IMR-90 (cell line): Measurements from ENCODE around the gene ESR2. TPM values are rescaled to one million over a fixed set of nuclear protein-coding genes. Genes with fewer than 3 reads are reported as not detected.

Source experiments
- ATAC-seq: fragments of 200-7000 bp; cut with Tn5 transposase; 2 replicates; pipeline ENCODE4 v1.9.1; 2020; ENCODE audit warnings: low read depth, mild to moderate bottlenecking, moderate library complexity
- BruUV-seq: library from RNA; stranded (reverse); fragments of 400-500 nt; replicated peaks from 2 replicates; lab custom pipeline; 2021; lab: Mats Ljungman, UMichigan
- CTCF ChIA-PET: fragments of 300-600 bp; formaldehyde crosslinking; extraction: SDS; loops from one replicate; lab custom pipeline; 2021; ENCODE audit warnings: antibody characterized with exemption; lab: Yijun Ruan, JAX
- POLR2A ChIA-PET: fragments of 300-600 bp; sonication (Branson Sonifier 250); formaldehyde crosslinking; loops from one replicate; lab custom pipeline; 2022; ENCODE audit warnings: antibody characterized with exemption; ENCODE audit not compliant: unreplicated experiment; lab: Charles Lee
- DNase-seq: peaks from one replicate; pipeline ENCODE4 v3.0.0; 2013
- H2AFZ ChIP-seq: replicated peaks from 2 replicates; pipeline ENCODE3; 2013; ENCODE audit warnings: low read length, mild to moderate bottlenecking; ENCODE audit not compliant: poor library complexity
- H2AK5ac ChIP-seq: 2 replicates; pipeline ENCODE4 v1.6.1; 2013; ENCODE audit warnings: low read depth, low read length, inconsistent platforms
- H2AK9ac ChIP-seq: replicated peaks from 2 replicates; pipeline ENCODE3; 2013; ENCODE audit warnings: mild to moderate bottlenecking, low read depth, low read length, moderate library complexity; ENCODE audit not compliant: poor library complexity
- H2BK120ac ChIP-seq: 2 replicates; pipeline ENCODE4 v1.6.1; 2013; ENCODE audit warnings: low read depth, low read length, inconsistent platforms
- H2BK15ac ChIP-seq: 3 replicates; pipeline ENCODE4 v1.6.1; 2013; ENCODE audit warnings: low read depth, low read length, inconsistent platforms
- H2BK20ac ChIP-seq: 2 replicates; pipeline ENCODE4 v1.6.1; 2013; ENCODE audit warnings: low read depth, mild to moderate bottlenecking, inconsistent platforms, low read length, moderate library complexity
- H2BK5ac ChIP-seq: 2 replicates; pipeline ENCODE4 v1.6.1; 2013; ENCODE audit warnings: mild to moderate bottlenecking, low read depth, low read length, inconsistent platforms; ENCODE audit not compliant: poor library complexity, severe bottlenecking
- H3K14ac ChIP-seq: replicated peaks from 2 replicates; pipeline ENCODE4 v1.6.1; 2013; ENCODE audit warnings: low read depth, low read length, inconsistent platforms
- H3K18ac ChIP-seq: 2 replicates; pipeline ENCODE4 v1.6.1; 2013; ENCODE audit warnings: low read depth, low read length, control low read depth
- H3K23ac ChIP-seq: 2 replicates; pipeline ENCODE4 v1.6.1; 2013; ENCODE audit warnings: low read depth, low read length, inconsistent platforms
- H3K27ac ChIP-seq: 2 replicates; pipeline ENCODE4 v1.5.1; 2013; ENCODE audit warnings: mild to moderate bottlenecking, control low read depth, low read length; ENCODE audit not compliant: insufficient read depth
- H3K27me3 ChIP-seq: 2 replicates; pipeline ENCODE4 v1.6.1; 2013; ENCODE audit warnings: low read length; ENCODE audit not compliant: control insufficient read depth, insufficient read depth
- H3K36me3 ChIP-seq: 2 replicates; pipeline ENCODE4 v1.6.1; 2013; ENCODE audit warnings: low read length, mixed read lengths; ENCODE audit not compliant: control insufficient read depth, insufficient read depth
- H3K4ac ChIP-seq: 2 replicates; pipeline ENCODE4 v1.6.1; 2013; ENCODE audit warnings: low read depth, low read length, inconsistent platforms
- H3K4me1 ChIP-seq: 2 replicates; pipeline ENCODE4 v1.6.1; 2013; ENCODE audit warnings: low read length, mixed read lengths; ENCODE audit not compliant: control insufficient read depth, insufficient read depth
- H3K4me2 ChIP-seq: 2 replicates; pipeline ENCODE4 v1.6.1; 2013; ENCODE audit warnings: low read depth, mild to moderate bottlenecking, control low read depth, low read length, moderate library complexity
- H3K4me3 ChIP-seq: 2 replicates; pipeline ENCODE4 v1.5.1; 2013; ENCODE audit warnings: low read depth, mild to moderate bottlenecking, control low read depth, low read length, moderate library complexity; ENCODE audit not compliant: insufficient read depth
- H3K56ac ChIP-seq: 2 replicates; pipeline ENCODE4 v1.6.1; 2013; ENCODE audit warnings: low read length, inconsistent platforms; ENCODE audit not compliant: insufficient read depth; ENCODE audit errors: extremely low read depth
- H3K79me1 ChIP-seq, 2 experiments: 2 replicates each; pipeline ENCODE4 v1.6.1; 2013; ENCODE audit warnings: low read length in 2 of 2, inconsistent platforms in 1 of 2, low read depth in 1 of 2
- H3K9ac ChIP-seq: 2 replicates; pipeline ENCODE4 v1.6.1; 2013; ENCODE audit warnings: low read depth, low read length, control low read depth
- H3K9me1 ChIP-seq: 2 replicates; pipeline ENCODE4 v1.6.1; 2013; ENCODE audit warnings: low read length, inconsistent platforms; ENCODE audit not compliant: insufficient read depth
- H3K9me3 ChIP-seq: 2 replicates; pipeline ENCODE4 v1.6.1; 2013; ENCODE audit warnings: low read length; ENCODE audit not compliant: control insufficient read depth, insufficient read depth
- H4K20me1 ChIP-seq: 2 replicates; pipeline ENCODE4 v1.6.1; 2013; ENCODE audit warnings: low read length, inconsistent platforms; ENCODE audit not compliant: insufficient read depth
- H4K5ac ChIP-seq: 2 replicates; pipeline ENCODE4 v1.6.1; 2013; ENCODE audit warnings: mild to moderate bottlenecking, low read depth, low read length, control low read depth
- H4K8ac ChIP-seq, 2 experiments: 2 replicates each; pipeline ENCODE4 v1.6.1; 2013; ENCODE audit warnings: low read depth in 2 of 2, low read length in 2 of 2, control low read depth in 1 of 2, inconsistent platforms in 1 of 2
- H4K91ac ChIP-seq: 2 replicates; pipeline ENCODE4 v1.6.1; 2013; ENCODE audit warnings: low read depth, low read length, inconsistent platforms; ENCODE audit not compliant: insufficient read depth
- CHD1 ChIP-seq: IDR thresholded peaks from 2 replicates; pipeline ENCODE4 v1.6.1; 2012; ENCODE audit warnings: low read depth, low read length, improper control_type of control experiment
- WGBS, 2 experiments: methylation state at CpG; one replicate each; pipeline versions ENCODE4 v1.1.5 to v1.1.7; 2013; ENCODE audit warnings: missing lambda C conversion rate in 2 of 2; ENCODE audit not compliant: insufficient read length in 1 of 2; ENCODE audit errors: extremely low coverage in 2 of 2; 5-methylcytosine and 5-hydroxymethylcytosine counted together
- dilution Hi-C: fragments of 300-500 bp; cut with HindIII; formaldehyde crosslinking; loops from one replicate; pipeline ENCODE4 v1.14.3; 2018; ENCODE audit warnings: low sequenced_read_pairs; ENCODE audit not compliant: unreplicated experiment
- in situ Hi-C: fragments of 300-500 bp; cut with MboI; formaldehyde crosslinking; loops from 3 replicates; pipeline ENCODE4 v1.14.3; 2019; ENCODE audit warnings: low sequenced_read_pairs, inconsistent platforms, mixed read lengths
- intact Hi-C: fragments of 100-400 bp; cut with micrococcal nuclease; formaldehyde crosslinking; loops from 2 replicates; pipeline ENCODE4 v1.10.0; 2022
- polyA plus RNA-seq, 3 experiments: library from polyadenylated mRNA; depleted of rRNA; stranded (reverse); fragments of >200 nt; gene quantifications; 2 replicates each; pipeline ENCODE4 v1.2.3, GENCODE V29; 2012; ENCODE audit warnings: low replicate concordance in 1 of 3
- total RNA-seq: library from RNA; depleted of rRNA; stranded (reverse); fragments of >200 nt; gene quantifications from 2 replicates; pipeline ENCODE4 v1.2.3, GENCODE V29; 2012

ESR2 gene
- total and polyA plus RNA-seq, 2 of the 4 experiments (the other 2 are of a cell fraction) = under 0.01 to 0.03 TPM

GRCh38 chr14:64187331-64187730 lies 106.8 kb downstream of the ESR2 start:
- no peak overlapping the region for H2BK5ac ChIP-seq
- no peak overlapping the region for H3K4ac ChIP-seq
- H4K5ac ChIP-seq = no peak overlapping the region
- H3K14ac ChIP-seq = no peak overlapping the region
- H3K18ac ChIP-seq = no peak overlapping the region
- no TSS peak for BruUV-seq
- H3K27me3 ChIP-seq = no peaks in the 10 kb centered on the region
- no peak overlapping the region for H2BK20ac ChIP-seq
- no peak for TF ChIP-seq CHD1
- no peaks in the 10 kb centered on the region for H4K20me1 ChIP-seq
- H2AK5ac ChIP-seq = no peak overlapping the region
- in situ Hi-C loops (no loop called here), dilution Hi-C loops (no loop called here), intact Hi-C loops (loop anchor here (2.0 kb wide), 1 partner anchor 77 kb away; no protein-coding TSS in a partner anchor)
- no peak overlapping the region for H2AK9ac ChIP-seq
- H2AFZ ChIP-seq = no peak overlapping the region
- H3K36me3 ChIP-seq = no peaks in the 10 kb centered on the region
- no peak overlapping the region for H3K23ac ChIP-seq
- ChIA-PET CTCF (no interaction called here), POLR2A (no interaction called here)
- no peak overlapping the region for H2BK120ac ChIP-seq
- no peak overlapping the region for H2BK15ac ChIP-seq
- peaks cover 6% of the 10 kb centered on the region; the same call in 1 of the 2 replicates for H3K9me1 ChIP-seq
- ATAC-seq (no peak), DNase-seq (no peak)
- H4K91ac ChIP-seq = no peak overlapping the region
- no peak overlapping the region for H3K4me2 ChIP-seq
- H3K9me3 ChIP-seq = no peaks in the 10 kb centered on the region
- no peak overlapping the region for H3K56ac ChIP-seq
- no peaks in the 10 kb centered on the region for H3K79me1 ChIP-seq
- no peak overlapping the region for H4K8ac ChIP-seq
- peaks cover 6% of the 10 kb centered on the region for H3K4me1 ChIP-seq
- no CpG with 5 or more reads among the region's 3 CpGs for WGBS, 2 experiments
- H3K9ac ChIP-seq = no peak overlapping the region
- no peak overlapping the region for H3K27ac ChIP-seq
- no peak overlapping the region for H3K4me3 ChIP-seq
